HepG2 (cell line): ENCODE data around the gene SIRT7. TPM values are rescaled to one million over a fixed set of nuclear protein-coding genes. Genes with fewer than 3 reads are reported as not detected.

Source experiments
- HNRNPH1 ChIP-seq: fragments of 200-400 bp; formaldehyde crosslinking; optimal IDR thresholded peaks from 2 replicates; pipeline ENCODE3; 2017; ENCODE audit warnings: mild to moderate bottlenecking, low read depth, low read length
- JUNB ChIP-seq: sonication (generic); formaldehyde crosslinking; IDR thresholded peaks from 2 replicates; pipeline ENCODE4 v1.8.0; 2022; ENCODE audit warnings: missing genetic modification reagents, mild to moderate bottlenecking, borderline replicate concordance
- POGZ ChIP-seq: sonication (generic); formaldehyde crosslinking; IDR thresholded peaks from 2 replicates; pipeline ENCODE4 v1.4.0; 2020; ENCODE audit warnings: mild to moderate bottlenecking, missing genetic modification reagents
- ZC3H4 ChIP-seq: sonication (generic); formaldehyde crosslinking; IDR thresholded peaks from 2 replicates; pipeline ENCODE4 v1.4.0; 2020; ENCODE audit warnings: missing genetic modification reagents, borderline replicate concordance
- polyA plus RNA-seq, 8 experiments: library from polyadenylated mRNA; depleted of rRNA in 3 of 8; stranded (reverse) in 7 of 8; unstranded in 1 of 8; fragments of >200 nt; fragmentation: Illumina TruSeq in 4 of 8; extraction: Trizol in 4 of 8; gene quantifications; 2 replicates each; pipeline versions ENCODE4 v1.2.1 to v1.2.3, GENCODE V29; 2011 to 2016; ENCODE audit warnings: low read depth in 4 of 8, missing spikeins in 1 of 8, mixed read lengths in 1 of 8; ENCODE audit not compliant: insufficient read depth in 1 of 8
- total RNA-seq, 5 experiments: library from RNA; depleted of rRNA; stranded (reverse); fragments of >200 nt; fragmentation: Illumina TruSeq; extraction: Trizol; gene quantifications; 2 replicates each; pipeline ENCODE4 v1.2.3, GENCODE V29; 2016; ENCODE audit warnings: low read depth in 1 of 5
- TF ChIP-seq, protein P1 (sequence below), 2 experiments: fragments of 450-650 bp in 1 of 2; sonication (generic) in 1 of 2; formaldehyde crosslinking in 1 of 2; IDR thresholded peaks; 2 replicates each; pipeline versions ENCODE4 v1.6.1 to v1.8.0; 2016 to 2022; ENCODE audit warnings: antibody characterized with exemption in 1 of 2, mild to moderate bottlenecking in 1 of 2, missing genetic modification reagents in 1 of 2
- TF ChIP-seq, protein P2 (sequence below): sonication (generic); formaldehyde crosslinking; IDR thresholded peaks from 2 replicates; pipeline ENCODE4 v1.5.0; 2020; ENCODE audit warnings: mild to moderate bottlenecking, missing genetic modification reagents
- TF ChIP-seq, protein P3 (sequence below): sonication (generic); formaldehyde crosslinking; IDR thresholded peaks from 2 replicates; pipeline ENCODE4 v1.4.0; 2020; ENCODE audit warnings: mild to moderate bottlenecking, missing genetic modification reagents
- TF ChIP-seq, protein P4 (sequence below): sonication (generic); formaldehyde crosslinking; IDR thresholded peaks from 2 replicates; pipeline ENCODE4 v1.8.1; 2023; ENCODE audit warnings: mild to moderate bottlenecking, missing genetic modification reagents

SIRT7 gene
- total and polyA plus RNA-seq, 2 of the 13 experiments (the other 11 are each of a cell fraction or from before 2014, with no cell fraction given), result 8.3 to 24.8 TPM

DNA sequence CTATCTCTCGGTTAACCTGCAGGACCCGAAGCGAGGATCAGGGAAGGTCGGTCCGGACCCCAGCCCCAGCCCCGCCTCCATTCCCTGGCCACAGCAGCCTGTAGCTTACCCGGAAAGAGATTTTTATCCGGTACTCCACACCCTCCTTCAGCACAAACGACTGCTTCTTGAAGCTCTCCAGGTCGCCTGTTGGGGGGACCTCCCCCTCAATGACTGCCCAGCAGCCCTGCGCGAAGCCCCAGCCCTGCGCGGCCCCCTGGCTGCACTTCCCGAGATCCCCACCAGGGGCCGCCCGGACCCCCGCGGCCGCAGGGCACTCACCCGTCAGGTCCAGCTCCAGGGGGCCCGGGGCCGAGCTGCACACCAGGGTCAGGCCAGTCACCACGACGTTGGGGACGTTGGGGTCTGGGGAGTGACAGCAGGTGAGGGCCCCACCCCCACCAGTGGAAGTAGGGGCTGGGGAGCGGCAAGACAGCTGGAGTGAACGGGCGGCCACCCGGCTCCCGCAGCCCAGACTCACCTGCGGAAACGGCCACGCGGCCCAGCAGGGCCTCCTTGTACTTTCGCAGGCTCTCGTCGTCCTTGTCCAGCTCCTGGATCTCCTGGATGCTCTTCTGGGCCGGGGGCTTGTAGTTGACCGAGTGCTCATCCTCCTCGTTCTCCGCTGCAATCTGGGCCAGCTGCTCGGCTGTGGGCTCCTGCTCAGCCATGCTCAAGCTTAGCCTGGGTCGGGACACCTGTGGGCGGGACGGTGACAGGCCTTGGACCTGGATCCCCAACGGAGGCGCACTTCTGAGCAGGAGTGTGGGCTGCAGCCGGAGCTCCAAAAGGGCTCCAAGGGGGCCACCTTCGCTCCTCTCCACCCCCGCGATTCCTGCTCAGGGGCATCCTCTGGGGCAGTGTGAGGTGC lies 48.5 kb downstream of the SIRT7 start (continued):
- TF ChIP-seq, protein P1, sequence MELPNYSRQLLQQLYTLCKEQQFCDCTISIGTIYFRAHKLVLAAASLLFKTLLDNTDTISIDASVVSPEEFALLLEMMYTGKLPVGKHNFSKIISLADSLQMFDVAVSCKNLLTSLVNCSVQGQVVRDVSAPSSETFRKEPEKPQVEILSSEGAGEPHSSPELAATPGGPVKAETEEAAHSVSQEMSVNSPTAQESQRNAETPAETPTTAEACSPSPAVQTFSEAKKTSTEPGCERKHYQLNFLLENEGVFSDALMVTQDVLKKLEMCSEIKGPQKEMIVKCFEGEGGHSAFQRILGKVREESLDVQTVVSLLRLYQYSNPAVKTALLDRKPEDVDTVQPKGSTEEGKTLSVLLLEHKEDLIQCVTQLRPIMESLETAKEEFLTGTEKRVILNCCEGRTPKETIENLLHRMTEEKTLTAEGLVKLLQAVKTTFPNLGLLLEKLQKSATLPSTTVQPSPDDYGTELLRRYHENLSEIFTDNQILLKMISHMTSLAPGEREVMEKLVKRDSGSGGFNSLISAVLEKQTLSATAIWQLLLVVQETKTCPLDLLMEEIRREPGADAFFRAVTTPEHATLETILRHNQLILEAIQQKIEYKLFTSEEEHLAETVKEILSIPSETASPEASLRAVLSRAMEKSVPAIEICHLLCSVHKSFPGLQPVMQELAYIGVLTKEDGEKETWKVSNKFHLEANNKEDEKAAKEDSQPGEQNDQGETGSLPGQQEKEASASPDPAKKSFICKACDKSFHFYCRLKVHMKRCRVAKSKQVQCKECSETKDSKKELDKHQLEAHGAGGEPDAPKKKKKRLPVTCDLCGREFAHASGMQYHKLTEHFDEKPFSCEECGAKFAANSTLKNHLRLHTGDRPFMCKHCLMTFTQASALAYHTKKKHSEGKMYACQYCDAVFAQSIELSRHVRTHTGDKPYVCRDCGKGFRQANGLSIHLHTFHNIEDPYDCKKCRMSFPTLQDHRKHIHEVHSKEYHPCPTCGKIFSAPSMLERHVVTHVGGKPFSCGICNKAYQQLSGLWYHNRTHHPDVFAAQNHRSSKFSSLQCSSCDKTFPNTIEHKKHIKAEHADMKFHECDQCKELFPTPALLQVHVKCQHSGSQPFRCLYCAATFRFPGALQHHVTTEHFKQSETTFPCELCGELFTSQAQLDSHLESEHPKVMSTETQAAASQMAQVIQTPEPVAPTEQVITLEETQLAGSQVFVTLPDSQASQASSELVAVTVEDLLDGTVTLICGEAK (IDR thresholded peaks at IDR 0.05), result no peak
- TF ChIP-seq, protein P1 (CRISPR knock-in tag; IDR thresholded peaks at IDR 0.05), result no peak
- TF ChIP-seq HNRNPH1 (no peak), ZC3H4 (CRISPR knock-in tag) (no peak), JUNB (CRISPR knock-in tag) (0 out of 2 replicates have a peak, but pooled peaks have one; percentile 5), POGZ (CRISPR knock-in tag) (0 out of 2 replicates have a peak, but pooled peaks have one; percentile 12)
- TF ChIP-seq, protein P2, sequence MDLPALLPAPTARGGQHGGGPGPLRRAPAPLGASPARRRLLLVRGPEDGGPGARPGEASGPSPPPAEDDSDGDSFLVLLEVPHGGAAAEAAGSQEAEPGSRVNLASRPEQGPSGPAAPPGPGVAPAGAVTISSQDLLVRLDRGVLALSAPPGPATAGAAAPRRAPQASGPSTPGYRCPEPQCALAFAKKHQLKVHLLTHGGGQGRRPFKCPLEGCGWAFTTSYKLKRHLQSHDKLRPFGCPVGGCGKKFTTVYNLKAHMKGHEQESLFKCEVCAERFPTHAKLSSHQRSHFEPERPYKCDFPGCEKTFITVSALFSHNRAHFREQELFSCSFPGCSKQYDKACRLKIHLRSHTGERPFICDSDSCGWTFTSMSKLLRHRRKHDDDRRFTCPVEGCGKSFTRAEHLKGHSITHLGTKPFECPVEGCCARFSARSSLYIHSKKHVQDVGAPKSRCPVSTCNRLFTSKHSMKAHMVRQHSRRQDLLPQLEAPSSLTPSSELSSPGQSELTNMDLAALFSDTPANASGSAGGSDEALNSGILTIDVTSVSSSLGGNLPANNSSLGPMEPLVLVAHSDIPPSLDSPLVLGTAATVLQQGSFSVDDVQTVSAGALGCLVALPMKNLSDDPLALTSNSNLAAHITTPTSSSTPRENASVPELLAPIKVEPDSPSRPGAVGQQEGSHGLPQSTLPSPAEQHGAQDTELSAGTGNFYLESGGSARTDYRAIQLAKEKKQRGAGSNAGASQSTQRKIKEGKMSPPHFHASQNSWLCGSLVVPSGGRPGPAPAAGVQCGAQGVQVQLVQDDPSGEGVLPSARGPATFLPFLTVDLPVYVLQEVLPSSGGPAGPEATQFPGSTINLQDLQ (CRISPR knock-in tag), result no peak
- TF ChIP-seq, protein P3, sequence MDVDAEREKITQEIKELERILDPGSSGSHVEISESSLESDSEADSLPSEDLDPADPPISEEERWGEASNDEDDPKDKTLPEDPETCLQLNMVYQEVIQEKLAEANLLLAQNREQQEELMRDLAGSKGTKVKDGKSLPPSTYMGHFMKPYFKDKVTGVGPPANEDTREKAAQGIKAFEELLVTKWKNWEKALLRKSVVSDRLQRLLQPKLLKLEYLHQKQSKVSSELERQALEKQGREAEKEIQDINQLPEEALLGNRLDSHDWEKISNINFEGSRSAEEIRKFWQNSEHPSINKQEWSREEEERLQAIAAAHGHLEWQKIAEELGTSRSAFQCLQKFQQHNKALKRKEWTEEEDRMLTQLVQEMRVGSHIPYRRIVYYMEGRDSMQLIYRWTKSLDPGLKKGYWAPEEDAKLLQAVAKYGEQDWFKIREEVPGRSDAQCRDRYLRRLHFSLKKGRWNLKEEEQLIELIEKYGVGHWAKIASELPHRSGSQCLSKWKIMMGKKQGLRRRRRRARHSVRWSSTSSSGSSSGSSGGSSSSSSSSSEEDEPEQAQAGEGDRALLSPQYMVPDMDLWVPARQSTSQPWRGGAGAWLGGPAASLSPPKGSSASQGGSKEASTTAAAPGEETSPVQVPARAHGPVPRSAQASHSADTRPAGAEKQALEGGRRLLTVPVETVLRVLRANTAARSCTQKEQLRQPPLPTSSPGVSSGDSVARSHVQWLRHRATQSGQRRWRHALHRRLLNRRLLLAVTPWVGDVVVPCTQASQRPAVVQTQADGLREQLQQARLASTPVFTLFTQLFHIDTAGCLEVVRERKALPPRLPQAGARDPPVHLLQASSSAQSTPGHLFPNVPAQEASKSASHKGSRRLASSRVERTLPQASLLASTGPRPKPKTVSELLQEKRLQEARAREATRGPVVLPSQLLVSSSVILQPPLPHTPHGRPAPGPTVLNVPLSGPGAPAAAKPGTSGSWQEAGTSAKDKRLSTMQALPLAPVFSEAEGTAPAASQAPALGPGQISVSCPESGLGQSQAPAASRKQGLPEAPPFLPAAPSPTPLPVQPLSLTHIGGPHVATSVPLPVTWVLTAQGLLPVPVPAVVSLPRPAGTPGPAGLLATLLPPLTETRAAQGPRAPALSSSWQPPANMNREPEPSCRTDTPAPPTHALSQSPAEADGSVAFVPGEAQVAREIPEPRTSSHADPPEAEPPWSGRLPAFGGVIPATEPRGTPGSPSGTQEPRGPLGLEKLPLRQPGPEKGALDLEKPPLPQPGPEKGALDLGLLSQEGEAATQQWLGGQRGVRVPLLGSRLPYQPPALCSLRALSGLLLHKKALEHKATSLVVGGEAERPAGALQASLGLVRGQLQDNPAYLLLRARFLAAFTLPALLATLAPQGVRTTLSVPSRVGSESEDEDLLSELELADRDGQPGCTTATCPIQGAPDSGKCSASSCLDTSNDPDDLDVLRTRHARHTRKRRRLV (CRISPR knock-in tag), result peak; percentile 48; the same call in 1 of the 2 replicates
- TF ChIP-seq, protein P4, sequence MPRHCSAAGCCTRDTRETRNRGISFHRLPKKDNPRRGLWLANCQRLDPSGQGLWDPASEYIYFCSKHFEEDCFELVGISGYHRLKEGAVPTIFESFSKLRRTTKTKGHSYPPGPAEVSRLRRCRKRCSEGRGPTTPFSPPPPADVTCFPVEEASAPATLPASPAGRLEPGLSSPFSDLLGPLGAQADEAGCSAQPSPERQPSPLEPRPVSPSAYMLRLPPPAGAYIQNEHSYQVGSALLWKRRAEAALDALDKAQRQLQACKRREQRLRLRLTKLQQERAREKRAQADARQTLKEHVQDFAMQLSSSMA (CRISPR knock-in tag), result no peak
